GM19240 (cell line): ENCODE results near the gene MUS81.
"Not testable (repeated sequence)": the region's sequence is repeated elsewhere in the genome, so short reads cannot be mapped to it uniquely, and the experiment has no call there.

Experiments used
- DNase-seq: peaks from one replicate; pipeline ENCODE4 v3.0.0; 2011; ENCODE audit warnings: low spot score; ENCODE audit not compliant: insufficient read length

MUS81 gene

DNA sequence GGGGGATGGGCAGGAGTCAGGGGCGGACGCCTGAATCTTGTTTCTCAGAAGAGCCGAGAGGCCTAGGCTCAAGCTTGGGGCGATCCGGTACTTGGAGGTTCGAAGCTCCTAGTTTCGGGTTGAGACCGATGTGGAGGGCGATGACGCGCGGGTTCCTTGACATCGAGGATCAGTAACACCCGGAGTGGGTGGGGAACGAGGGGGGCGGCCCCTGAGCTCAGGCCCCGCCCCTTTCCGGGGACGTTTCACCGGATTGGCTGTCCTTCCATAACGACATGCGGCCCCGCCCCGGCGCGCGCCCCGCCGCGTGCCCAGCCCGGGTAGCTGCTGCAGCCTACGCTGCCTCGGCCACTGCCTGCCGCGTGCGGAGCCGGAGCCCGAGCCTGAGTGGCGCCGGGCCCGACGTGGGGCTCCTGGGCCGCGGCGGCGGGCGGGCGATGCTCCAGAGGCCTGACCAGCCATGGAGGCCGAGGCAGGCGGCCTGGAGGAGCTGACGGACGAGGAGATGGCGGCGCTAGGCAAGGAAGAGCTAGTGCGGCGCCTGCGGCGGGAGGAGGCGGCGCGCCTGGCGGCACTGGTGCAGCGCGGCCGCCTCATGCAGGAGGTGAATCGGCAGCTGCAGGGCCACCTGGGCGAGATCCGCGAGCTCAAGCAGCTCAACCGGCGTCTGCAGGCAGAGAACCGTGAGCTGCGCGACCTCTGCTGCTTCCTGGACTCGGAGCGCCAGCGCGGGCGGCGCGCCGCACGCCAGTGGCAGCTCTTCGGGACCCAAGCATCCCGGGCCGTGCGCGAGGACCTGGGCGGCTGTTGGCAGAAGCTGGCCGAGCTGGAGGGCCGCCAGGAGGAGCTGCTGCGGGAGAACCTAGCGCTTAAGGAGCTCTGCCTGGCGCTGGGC, 30.3 kb downstream of the MUS81 start, which contains the start of gene CCDC85B:
TSS of gene CCDC85B (plus strand) at position 350 of the 895 bp plus-strand sequence. CDS start at position 461, 111 bp downstream.
- peak; percentile 81 for DNase-seq

GRCh38 chr11:65891219-65892136, 31.2 kb downstream of the MUS81 start:
- DNase-seq = no peak

- not testable (repeated sequence) for DNase-seq
Measured at GRCh38 chr11:65892137-65892540, 31.9 kb downstream of the MUS81 start.

GRCh38 chr11:65892661-65893317, 32.6 kb downstream of the MUS81 start:
- DNase-seq = no peak

DNA sequence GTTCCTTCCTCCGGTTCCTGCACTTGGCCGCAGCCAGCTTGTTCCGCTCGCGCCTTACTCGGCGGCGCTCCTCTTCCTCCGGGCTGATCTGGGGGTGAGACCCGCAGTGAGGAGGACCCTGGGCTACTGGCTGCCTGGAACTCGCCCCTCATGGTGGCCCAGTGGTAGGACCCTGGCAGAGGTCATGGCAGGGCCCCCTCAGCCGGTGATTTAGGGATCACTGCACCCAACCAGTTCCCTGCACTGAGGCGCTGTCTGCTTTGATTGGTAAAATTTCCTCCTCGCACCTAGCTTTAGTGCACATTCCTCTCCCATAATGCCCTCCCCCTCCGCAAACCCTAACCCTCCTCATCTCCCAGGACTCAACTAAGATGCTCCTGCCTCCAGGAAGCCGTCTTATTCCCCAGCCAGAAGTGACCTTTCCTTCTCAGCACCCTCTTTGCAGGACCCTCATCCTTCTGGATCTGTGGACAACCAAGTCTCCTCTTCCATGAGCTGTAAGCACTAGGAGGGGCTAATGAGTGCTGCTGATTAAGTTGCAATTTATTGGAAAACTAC, 33.9 kb downstream of the MUS81 start:
- DNase-seq = no peak

DNA sequence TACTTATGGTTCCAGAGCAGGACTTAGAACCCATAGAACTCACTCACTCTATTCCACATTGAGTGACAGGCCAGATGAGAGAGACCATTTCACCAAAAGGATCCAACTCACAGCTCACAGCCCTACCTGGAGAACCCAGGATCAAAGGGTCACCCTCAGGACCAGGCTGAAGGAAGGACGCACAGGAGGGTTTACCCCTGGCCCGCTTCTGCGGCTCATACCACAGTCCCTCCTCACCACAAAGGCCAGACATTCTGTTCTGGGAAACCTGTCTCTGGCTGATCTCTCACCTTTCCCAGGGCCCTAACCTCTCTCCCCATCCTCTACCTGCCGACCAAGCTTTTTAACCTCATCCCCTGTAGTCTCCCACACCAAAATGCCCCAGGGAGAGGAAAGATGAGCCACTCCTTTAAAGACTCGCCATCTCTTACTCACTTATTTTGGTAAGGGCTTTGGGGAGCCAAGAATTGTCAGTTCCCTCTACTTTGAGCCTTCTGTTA, 35.3 kb downstream of the MUS81 start:
- no peak for DNase-seq

- DNase-seq = no peak
Measured at GRCh38 chr11:65896034-65896999, 36.1 kb downstream of the MUS81 start.

DNA sequence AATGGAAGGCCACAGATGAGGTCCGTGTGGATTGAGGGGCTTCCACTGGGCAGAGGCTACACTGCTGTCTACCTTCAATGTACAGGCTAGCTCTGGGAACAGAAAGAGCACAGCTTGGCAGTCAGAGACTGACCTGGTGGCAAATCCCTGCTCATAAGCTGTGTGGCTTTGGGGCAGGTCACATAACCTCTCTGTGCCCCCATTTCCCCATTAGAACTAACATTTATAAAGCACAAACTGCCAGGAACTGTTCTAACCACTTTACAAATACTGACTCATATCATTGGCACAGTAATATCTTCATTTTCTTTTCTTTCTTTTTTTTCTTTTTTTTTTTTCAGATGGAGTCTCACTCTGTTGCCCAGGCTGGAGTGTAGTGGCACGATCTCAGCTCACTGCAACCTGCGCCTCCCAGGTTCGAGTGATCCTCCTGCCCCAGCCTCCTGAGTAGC, 36.8 kb downstream of the MUS81 start:
- no peak for DNase-seq

- no peak for DNase-seq
Measured at GRCh38 chr11:65898656-65899355, 38.6 kb downstream of the MUS81 start.

DNA sequence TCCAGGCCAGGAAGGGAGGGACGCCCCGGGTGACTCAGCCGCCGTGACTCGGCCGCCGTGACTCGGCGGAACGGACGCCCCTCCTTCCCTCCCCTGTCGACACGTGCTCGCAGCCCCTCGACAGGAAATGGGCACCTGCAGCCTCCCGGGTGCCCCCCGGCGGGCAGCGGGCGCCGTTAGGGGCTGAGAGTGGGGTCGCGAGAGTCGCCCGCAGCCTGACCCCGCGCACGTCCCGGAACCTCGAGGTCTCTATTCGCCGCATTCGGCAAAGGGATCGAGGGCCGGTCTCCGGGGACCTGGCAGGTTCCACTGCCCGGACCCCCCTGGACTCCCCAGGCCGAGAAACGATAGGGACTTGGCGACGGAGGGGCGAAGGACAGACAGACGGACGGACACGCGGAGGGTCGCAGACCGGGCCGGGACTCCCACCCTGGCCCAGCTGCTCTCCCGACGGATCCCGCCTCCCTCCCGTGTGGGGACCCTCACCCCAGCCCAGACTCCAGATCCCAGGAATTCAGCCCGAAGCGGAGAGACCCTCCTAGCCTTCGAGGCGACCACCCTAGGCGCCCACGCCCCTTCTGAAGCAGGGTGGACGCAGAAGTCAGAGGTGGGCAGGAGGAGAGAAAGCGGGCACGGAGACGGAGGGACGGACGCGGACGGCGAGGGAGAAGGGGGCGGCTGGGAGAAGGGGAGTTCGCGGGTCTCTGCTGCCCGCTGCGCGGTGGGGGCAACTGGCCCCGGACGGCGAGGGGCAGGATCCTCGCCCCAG, 39.3 kb downstream of the MUS81 start:
- DNase-seq = no peak

GRCh38 chr11:65900125-65900898, 40.1 kb downstream of the MUS81 start, which contains the start of gene FOSL1:
Gene FOSL1 (minus strand): TSS chr11:65900388. CDS start chr11:65900339, 49 bp downstream.
- DNase-seq = peak; percentile 47

GRCh38 chr11:65900899-65901180, 40.6 kb downstream of the MUS81 start:
- no peak for DNase-seq

DNA sequence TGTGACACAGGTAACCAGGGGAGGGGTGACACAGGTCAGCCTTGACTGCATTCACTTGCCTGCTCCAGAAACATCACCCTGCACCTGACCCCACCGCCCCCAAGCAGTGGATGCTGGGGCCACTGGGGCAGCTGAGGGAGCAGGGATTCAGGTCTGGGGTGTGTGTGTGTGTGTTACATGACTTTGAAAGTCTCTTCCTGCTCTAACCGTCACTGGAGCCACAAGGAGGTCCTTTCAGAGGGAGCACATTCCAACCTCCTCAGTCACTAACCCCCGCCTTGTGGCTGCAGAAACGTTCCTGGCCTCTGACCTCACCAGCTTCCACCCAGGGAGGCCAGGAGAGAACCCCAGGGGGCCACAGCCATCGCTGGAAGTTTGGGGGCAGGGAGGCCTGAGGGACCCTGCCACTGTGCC, 42.8 kb downstream of the MUS81 start:
- DNase-seq = no peak

DNA sequence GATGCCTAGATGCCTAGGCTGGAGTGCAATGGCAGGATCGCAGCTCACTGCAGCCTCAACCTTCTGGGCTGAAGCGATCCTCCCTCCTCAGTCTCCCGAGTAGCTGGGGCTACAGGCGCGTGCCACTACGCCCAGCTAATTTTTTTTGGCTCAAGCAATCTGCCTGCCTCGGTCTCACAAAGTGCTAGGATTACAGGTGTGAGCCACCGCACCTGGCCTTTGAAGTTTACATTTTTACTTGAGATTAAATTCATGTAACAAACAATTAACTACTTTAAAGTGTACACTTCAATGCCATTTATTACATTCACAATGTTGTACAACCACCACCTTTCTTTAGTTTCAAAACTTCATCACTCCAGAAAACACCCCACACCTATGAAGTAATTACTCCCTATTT, 43.5 kb downstream of the MUS81 start:
- DNase-seq = no peak

DNA sequence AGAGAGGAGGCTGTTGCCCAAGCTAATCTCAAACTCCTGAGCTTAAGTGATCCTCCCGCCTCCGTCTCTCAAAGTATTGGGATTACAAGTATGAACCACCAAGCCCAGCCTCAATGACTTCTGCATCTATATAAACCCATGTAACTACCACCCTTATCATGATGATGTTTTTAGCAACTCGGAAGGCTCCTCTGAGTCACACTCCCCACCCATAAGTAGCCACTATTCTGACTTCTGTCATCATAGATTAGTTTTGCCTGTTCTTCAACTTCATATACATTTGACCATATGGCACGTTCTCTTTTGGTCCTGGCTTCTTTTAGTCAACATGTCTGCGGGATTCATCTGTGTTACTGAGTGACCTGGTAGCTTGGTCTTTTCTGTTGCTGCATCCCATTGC, 46.4 kb downstream of the MUS81 start:
- no peak for DNase-seq

GRCh38 chr11:65907878-65908277, 47.6 kb downstream of the MUS81 start:
- no peak for DNase-seq

GRCh38 chr11:65911682-65912568, 51.7 kb downstream of the MUS81 start:
- no peak for DNase-seq
